ENCODE measurements around the gene GCKR. TPM values are rescaled to one million over a fixed set of nuclear protein-coding genes. Genes with fewer than 3 reads are reported as not detected.

GCKR gene, protein sequence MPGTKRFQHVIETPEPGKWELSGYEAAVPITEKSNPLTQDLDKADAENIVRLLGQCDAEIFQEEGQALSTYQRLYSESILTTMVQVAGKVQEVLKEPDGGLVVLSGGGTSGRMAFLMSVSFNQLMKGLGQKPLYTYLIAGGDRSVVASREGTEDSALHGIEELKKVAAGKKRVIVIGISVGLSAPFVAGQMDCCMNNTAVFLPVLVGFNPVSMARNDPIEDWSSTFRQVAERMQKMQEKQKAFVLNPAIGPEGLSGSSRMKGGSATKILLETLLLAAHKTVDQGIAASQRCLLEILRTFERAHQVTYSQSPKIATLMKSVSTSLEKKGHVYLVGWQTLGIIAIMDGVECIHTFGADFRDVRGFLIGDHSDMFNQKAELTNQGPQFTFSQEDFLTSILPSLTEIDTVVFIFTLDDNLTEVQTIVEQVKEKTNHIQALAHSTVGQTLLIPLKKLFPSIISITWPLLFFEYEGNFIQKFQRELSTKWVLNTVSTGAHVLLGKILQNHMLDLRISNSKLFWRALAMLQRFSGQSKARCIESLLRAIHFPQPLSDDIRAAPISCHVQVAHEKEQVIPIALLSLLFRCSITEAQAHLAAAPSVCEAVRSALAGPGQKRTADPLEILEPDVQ
- total RNA-seq: not detected

DNA sequence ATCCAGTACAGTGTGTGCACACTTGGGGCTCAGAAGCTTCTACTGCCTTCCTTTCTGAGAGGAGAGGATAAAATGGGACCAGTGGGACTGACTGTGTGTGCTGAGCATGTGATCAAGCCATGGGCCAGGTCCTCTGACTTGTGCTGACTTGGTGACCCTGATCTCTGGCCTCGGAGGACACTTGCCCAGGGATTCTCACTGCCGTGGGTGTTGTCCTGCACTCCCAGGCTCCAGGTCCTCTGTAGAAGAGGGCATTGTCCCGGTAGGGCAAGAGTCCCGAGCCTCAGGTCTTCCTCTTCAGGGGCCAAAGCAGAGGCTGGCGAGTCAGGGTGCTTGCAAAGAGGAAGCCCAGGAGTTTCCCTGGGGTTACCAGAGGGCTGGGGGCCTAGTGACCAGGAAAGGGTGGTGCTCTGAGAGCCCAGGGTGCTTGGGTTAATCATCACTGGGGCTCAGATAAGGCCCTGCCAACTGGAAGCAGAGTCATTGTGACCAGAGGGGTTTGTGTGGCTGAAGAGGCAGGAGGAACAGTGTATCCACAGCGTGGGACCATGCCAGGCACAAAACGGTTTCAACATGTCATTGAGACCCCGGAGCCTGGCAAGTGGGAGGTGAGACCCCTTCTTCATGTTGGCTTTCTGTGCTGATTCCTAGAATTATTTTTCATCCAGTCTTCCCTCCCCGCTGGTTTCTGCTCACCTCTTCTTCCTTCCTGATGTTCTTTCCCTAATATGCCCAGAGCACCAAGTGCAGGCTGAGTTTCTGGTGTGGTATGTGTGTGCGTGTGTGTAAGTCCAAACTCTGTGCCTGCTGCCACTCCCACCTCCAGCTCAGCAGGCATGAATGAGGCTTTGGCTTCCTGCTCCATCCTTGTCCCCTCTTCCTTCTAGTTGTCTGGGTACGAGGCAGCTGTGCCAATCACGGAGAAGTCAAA, at the start of gene GCKR:
Gene GCKR, plus strand, starts transcription at position 483 of the 931 bp plus-strand sequence. Its CDS starts 66 bp downstream, at position 549.
- Mint-ChIP-seq H3K4me3 (peak within 1 kb of the TSS; percentile 59), H3K36me3 (ENCODE audit: low read depth) (no peaks in the 10 kb centered on the region), H3K9me3 (no peaks in the 10 kb centered on the region), H3K27me3 (ENCODE audit: low read depth) (peaks cover 32% of the 10 kb centered on the region), H3K27ac (no peak within 1 kb of the TSS), H3K4me1 (ENCODE audit: low read depth) (no peaks in the 10 kb centered on the region)
- CTCF ChIA-PET: no interaction called here
- DNase-seq: no peak
- intact Hi-C loops (cut with micrococcal nuclease): no loop called here

DNA sequence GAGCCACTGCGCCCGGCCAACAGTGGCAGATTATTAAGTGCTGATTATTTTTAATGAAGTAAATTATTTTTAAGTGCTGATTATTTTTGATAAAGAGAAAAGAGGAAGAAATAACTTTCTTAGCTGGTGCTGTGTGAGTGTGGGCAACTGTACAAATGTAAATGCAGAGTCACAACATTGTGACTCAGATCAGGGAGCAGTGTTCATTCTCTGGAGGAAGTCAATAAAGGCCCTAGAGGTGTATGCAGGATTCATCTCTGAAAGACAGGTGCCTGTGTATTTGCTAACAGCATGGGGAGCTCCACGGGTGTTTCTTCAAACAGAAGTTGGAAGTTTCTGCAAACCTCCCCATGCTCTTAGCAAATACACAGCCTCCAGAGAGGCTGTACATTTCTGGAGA, 48.3 kb upstream of the GCKR start:
- Mint-ChIP-seq H3K9me3 (no peaks in the 10 kb centered on the region), H3K4me1 (ENCODE audit: low read depth) (peaks cover 11% of the 10 kb centered on the region), H3K27me3 (ENCODE audit: low read depth) (no peaks in the 10 kb centered on the region), H3K27ac (no peak overlapping the region), H3K36me3 (ENCODE audit: low read depth) (peaks cover 5% of the 10 kb centered on the region), H3K4me3 (no peak overlapping the region)
- CTCF ChIA-PET: interaction anchor here (1.1 to 2.6 kb wide), 3 partner anchors 18 to 144 kb away, joined by 3 to 8 read pairs (median 3); no protein-coding TSS in a partner anchor
- no peak for DNase-seq
- intact Hi-C loops (cut with micrococcal nuclease): no loop called here

DNA sequence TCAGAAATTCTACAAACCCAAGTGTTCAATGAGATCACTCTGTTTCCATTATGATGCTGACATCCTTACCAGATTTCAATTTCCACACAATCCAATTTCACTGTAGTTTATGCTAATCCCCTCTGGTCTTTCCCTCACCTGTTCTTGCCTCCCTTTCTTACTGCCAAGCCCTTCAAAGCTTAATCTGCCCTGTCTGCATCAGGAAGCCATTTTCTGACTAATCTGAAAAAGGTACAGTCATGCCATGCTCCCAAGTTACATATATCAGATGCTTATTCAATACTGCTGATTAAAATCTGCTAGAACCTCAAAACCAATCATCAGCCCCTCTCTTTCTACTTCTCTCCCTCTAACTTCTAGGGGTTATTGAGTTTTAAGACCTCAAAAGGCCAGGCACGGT, 45.5 kb upstream of the GCKR start:
- no peak overlapping the region for H3K27ac Mint-ChIP-seq

DNA sequence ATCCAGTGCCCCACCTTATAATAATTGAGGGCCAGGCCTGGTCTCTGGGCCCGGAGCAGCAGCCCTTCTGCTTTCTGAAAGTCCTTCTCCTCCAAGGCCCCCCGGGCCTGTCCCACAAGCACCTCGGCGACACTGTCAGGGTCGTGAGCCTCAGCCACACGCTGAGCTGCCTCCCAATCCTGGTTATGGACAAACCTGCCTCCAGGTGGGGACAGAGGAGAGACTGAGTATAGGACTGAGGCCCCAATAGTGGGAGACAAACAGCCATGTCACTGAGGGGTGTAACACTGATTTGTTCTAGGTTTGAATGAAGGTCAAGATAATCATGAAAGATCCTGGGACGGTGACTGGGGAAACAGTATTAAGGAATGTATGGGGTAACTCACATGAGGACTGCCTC, 42.7 kb upstream of the GCKR start:
- no peak for DNase-seq
- CTCF ChIA-PET: interaction anchor here (1.7 kb wide), 1 partner anchor 229 kb away, joined by 5 read pairs; no protein-coding TSS in a partner anchor
- H3K9me3 Mint-ChIP-seq: no peaks in the 10 kb centered on the region
- intact Hi-C loops (cut with micrococcal nuclease): no loop called here
- no peak overlapping the region for H3K27ac Mint-ChIP-seq
- peaks cover 3% of the 10 kb centered on the region for H3K4me1 Mint-ChIP-seq (ENCODE audit: low read depth)
- H3K27me3 Mint-ChIP-seq (ENCODE audit: low read depth): no peaks in the 10 kb centered on the region
- H3K36me3 Mint-ChIP-seq (ENCODE audit: low read depth): peaks cover 2% of the 10 kb centered on the region
- no peak overlapping the region for H3K4me3 Mint-ChIP-seq

More for the DNA sequence above, 45.5 kb upstream of the GCKR start:
- no peaks in the 10 kb centered on the region for H3K9me3 Mint-ChIP-seq
- CTCF ChIA-PET: no interaction called here
- peaks cover 4% of the 10 kb centered on the region for H3K36me3 Mint-ChIP-seq (ENCODE audit: low read depth)
- DNase-seq: no peak
- H3K27me3 Mint-ChIP-seq (ENCODE audit: low read depth): no peaks in the 10 kb centered on the region
- peaks cover 6% of the 10 kb centered on the region for H3K4me1 Mint-ChIP-seq (ENCODE audit: low read depth)
- H3K4me3 Mint-ChIP-seq: no peak overlapping the region
- intact Hi-C loops (cut with micrococcal nuclease): no loop called here

DNA sequence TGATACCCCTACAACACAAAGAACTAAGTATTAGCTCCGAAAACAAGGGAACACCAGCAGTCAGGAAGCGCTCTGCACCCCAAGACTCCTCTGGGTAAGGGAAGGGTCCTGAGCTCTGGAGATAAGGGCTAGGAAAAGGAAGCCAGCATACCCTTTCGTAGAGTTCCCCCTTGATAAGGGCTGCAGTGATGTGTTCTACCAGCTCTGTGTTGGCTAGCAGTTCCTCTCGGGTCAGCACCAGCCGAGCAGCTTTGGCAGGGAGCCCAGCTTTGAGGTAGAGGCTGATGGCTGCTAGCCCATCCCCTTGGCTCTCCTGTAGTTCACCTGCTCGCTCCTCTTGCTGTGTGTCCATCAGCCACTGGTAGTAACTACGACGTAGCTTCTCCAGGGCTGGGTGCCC, 35.5 kb upstream of the GCKR start:
- no peak for DNase-seq
- Mint-ChIP-seq H3K27me3 (ENCODE audit: low read depth) (no peaks in the 10 kb centered on the region), H3K36me3 (ENCODE audit: low read depth) (peaks cover 2% of the 10 kb centered on the region), H3K27ac (no peak overlapping the region), H3K9me3 (no peaks in the 10 kb centered on the region), H3K4me1 (ENCODE audit: low read depth) (no peaks in the 10 kb centered on the region), H3K4me3 (no peak overlapping the region)
- intact Hi-C loops (cut with micrococcal nuclease): no loop called here
- CTCF ChIA-PET: interaction anchor here (0.6 kb wide), 1 partner anchor 42 kb away, joined by 3 read pairs; no protein-coding TSS in a partner anchor

DNA sequence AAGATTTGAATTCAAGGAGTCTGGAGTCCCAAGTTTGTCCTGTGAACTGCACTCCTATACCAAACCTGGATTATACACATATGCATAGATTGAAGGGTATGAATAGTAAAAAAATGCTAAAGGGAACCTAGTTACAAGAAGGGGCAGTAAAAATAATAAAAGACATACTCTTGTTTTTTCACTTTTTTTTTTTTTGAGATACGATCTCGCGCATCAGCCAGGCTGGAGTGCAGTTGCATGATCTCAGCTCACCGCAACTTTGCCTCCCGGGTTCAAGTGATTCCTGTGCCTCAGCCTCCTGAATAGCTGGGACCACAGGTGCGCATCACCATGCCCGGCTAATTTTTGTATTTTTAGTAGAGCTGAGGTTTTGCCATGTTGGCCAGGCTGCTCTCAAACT, 32.2 kb upstream of the GCKR start:
- H3K36me3 Mint-ChIP-seq (ENCODE audit: low read depth): peaks cover 2% of the 10 kb centered on the region
- no peaks in the 10 kb centered on the region for H3K27me3 Mint-ChIP-seq (ENCODE audit: low read depth)
- no peaks in the 10 kb centered on the region for H3K9me3 Mint-ChIP-seq
- CTCF ChIA-PET: no interaction called here
- no peak overlapping the region for H3K4me3 Mint-ChIP-seq
- intact Hi-C loops (cut with micrococcal nuclease): no loop called here
- H3K27ac Mint-ChIP-seq: no peak overlapping the region
- DNase-seq: no peak
- H3K4me1 Mint-ChIP-seq (ENCODE audit: low read depth): no peaks in the 10 kb centered on the region

DNA sequence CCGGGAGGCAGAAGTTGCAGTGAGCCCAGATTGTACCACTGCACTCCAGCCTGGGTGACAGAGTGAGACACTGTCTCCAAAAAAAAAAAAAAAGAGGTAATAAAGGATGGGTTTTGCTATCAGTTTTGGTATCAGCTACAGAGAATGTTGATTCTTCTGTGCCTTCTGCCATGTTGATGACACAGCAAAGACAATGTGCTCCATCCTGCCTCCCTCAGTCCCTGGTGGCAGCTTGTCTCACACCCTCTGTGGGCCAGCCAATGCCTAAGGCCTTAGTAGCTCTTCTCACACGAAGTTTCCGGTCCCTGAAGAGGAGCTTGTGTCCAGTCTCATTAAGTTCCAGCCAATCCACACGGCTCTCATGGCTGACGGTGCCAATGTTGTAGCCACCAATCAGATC, 24.7 kb upstream of the GCKR start:
- no peak for DNase-seq
- Mint-ChIP-seq H3K4me3 (no peak overlapping the region), H3K4me1 (ENCODE audit: low read depth) (no peaks in the 10 kb centered on the region), H3K9me3 (no peaks in the 10 kb centered on the region), H3K36me3 (ENCODE audit: low read depth) (peaks cover 5% of the 10 kb centered on the region), H3K27me3 (ENCODE audit: low read depth) (no peaks in the 10 kb centered on the region), H3K27ac (no peak overlapping the region)
- CTCF ChIA-PET: interaction anchor here (1.1 kb wide), 1 partner anchor 41 kb away, joined by 3 read pairs; no protein-coding TSS in a partner anchor
- intact Hi-C loops (cut with micrococcal nuclease): no loop called here

DNA sequence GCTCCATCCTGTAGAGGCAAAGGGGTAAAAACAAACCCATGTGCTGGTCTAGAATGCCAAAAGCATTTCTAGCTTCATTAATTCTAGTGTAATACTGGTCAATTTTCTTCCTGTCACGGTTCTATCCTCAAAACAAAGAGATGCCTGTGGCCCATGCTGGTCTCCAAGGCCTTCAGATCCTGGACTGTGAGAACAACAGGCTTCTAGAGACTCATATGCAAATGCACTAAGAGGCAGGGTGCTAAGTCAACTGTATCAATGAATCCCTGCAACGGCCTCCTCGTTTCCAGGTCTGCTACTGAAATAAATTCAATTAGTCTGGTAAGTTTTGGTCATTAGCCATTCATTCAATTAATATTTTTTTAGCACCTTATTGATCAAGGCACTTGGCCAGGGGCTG, 11.1 kb upstream of the GCKR start:
- Mint-ChIP-seq H3K9me3 (no peaks in the 10 kb centered on the region), H3K27ac (no peak overlapping the region), H3K27me3 (ENCODE audit: low read depth) (no peaks in the 10 kb centered on the region), H3K4me3 (no peak overlapping the region), H3K36me3 (ENCODE audit: low read depth) (no peaks in the 10 kb centered on the region), H3K4me1 (ENCODE audit: low read depth) (peaks cover 13% of the 10 kb centered on the region)
- CTCF ChIA-PET: no interaction called here
- no peak for DNase-seq
- intact Hi-C loops (cut with micrococcal nuclease): no loop called here

DNA sequence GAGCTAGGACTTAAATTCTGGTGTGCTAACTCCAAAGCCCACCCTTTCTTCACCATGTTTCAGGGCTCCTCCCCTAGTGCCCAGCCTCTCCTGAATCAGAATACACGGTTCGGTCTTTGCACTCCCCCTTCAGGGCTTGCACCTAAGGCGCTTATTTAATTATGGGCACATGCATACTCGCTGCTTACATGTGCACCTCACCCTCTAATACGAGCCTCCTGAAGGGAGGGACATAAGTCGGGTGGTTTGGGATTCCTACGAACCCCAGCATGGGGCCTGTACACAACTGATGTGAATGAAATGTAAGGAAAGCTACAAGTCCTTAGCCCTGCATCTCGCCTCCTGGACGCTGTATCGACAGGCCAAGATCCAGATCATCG, 7.5 kb upstream of the GCKR start:
- CTCF ChIA-PET: interaction anchor here (1.9 kb wide), 1 partner anchor 194 kb away, joined by 6 read pairs; no protein-coding TSS in a partner anchor
- H3K36me3 Mint-ChIP-seq (ENCODE audit: low read depth): no peaks in the 10 kb centered on the region
- no peak for DNase-seq

DNA sequence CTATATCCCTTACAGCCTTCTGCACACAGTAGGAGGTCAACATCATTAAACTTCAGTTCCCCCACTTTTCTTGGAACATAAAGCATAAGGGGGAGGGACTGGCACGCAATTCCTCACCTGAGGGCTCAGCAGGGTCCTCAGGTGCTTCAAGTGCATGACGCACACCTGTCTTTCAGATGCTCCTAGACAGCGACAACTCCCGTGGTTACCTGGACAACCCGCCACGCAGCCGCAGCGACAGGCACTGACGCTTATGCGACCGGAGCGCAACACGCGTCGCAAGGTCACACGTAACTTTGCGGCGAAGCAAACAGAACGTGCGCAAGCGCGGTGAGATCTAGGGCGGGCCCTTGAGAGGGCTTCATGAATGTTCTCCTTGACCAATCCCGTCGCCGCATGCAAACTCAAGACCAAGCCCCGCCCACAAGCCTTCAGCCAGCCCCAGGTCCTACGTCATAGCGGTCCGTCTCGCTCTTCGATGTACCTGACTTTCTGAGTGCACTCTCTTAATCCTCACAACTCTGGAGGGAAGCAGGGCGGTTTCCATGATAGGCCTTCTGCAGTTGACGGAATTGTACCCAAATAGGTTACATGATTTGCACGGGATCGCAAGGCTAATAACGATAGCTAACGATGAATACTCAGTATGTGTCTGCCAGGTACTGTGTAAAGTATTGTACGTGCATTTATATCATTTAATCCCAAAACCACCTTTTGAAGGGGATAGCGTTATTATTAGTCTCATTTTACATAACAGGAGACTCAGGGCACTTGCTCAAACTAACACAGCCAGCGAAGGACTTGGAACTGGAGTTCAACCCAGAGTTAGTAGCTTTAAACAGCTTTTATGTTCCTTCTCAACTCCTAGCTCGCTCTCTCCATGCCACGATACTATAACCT, 6.9 kb upstream of the GCKR start, which contains the start of gene IFT172:
Gene IFT172, minus strand, starts transcription at position 246 of the 900 bp plus-strand sequence. Its CDS starts 90 bp downstream, at position 156.
- Mint-ChIP-seq H3K36me3 (ENCODE audit: low read depth) (no peaks in the 10 kb centered on the region), H3K9me3 (no peaks in the 10 kb centered on the region), H3K4me1 (ENCODE audit: low read depth) (peaks cover 20% of the 10 kb centered on the region), H3K4me3 (peak within 1 kb of the TSS; percentile 87), H3K27me3 (ENCODE audit: low read depth) (peaks cover 10% of the 10 kb centered on the region), H3K27ac (peak within 1 kb of the TSS; percentile 66)
- intact Hi-C loops (cut with micrococcal nuclease): loop anchor here (1.0 kb wide), 14 partner anchors 59 to 903 kb away; partner anchors contain the start of genes CCDC121, EIF2B4, FOSL2 and GPN1
- peak; percentile 100 for DNase-seq
- CTCF ChIA-PET: interaction anchor here (0.6 to 1.9 kb wide), 2 partner anchors 81 to 193 kb away, joined by 4 to 6 read pairs; partner anchors contain the start of gene PPM1G

More for the DNA sequence above, 7.5 kb upstream of the GCKR start:
- intact Hi-C loops (cut with micrococcal nuclease): loop anchor here (1.0 kb wide), 14 partner anchors 59 to 903 kb away; partner anchors contain the start of genes CCDC121, EIF2B4, FOSL2 and GPN1
- Mint-ChIP-seq H3K27ac (no peak overlapping the region), H3K4me3 (peak overlapping the region; percentile 87), H3K4me1 (ENCODE audit: low read depth) (peaks cover 20% of the 10 kb centered on the region), H3K27me3 (ENCODE audit: low read depth) (peaks cover 6% of the 10 kb centered on the region), H3K9me3 (no peaks in the 10 kb centered on the region)

DNA sequence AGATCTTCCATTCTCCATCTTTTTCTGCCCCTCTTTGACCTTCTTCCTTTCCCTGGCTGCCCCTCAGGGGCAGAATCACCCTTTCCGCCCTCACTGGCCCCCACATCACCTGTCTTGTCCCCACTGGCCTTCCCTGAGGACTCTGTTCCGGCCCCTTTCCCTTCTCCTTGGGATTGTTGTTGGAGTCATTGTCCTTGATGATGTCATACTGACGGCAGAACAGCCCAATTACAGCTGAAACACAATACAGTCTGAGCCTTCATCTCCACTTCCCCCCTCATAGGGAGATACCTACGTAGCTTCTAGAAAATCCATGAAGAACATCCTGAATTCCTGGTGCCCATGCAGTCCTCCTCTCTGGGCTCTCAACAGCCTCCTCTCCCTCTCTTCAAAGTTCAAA, 4.1 kb upstream of the GCKR start:
- Mint-ChIP-seq H3K27ac (no peak overlapping the region), H3K4me3 (no peak overlapping the region), H3K36me3 (ENCODE audit: low read depth) (no peaks in the 10 kb centered on the region), H3K4me1 (ENCODE audit: low read depth) (peaks cover 20% of the 10 kb centered on the region), H3K9me3 (no peaks in the 10 kb centered on the region), H3K27me3 (ENCODE audit: low read depth) (peaks cover 30% of the 10 kb centered on the region)
- CTCF ChIA-PET: no interaction called here
- intact Hi-C loops (cut with micrococcal nuclease): no loop called here
- DNase-seq: no peak

Data from activated naive CD4-positive, alpha-beta T cell treated with anti-CD3 and anti-CD28 coated beads for 36 hours (primary cell).